HepG2 (cell line): ENCODE data around the gene PC. TPM values are rescaled to one million over a fixed set of nuclear protein-coding genes. Genes with fewer than 3 reads are reported as not detected.

Experiments used
- ARNT2 ChIP-seq: sonication (generic); formaldehyde crosslinking; IDR thresholded peaks from 2 replicates; pipeline ENCODE4 v1.8.0; 2022; ENCODE audit warnings: mild to moderate bottlenecking, low read depth, missing genetic modification reagents, moderate library complexity
- HMGXB3 ChIP-seq: sonication (generic); formaldehyde crosslinking; IDR thresholded peaks from 2 replicates; pipeline ENCODE4 v1.4.0; 2020; ENCODE audit warnings: missing genetic modification reagents, borderline replicate concordance
- IRX3 ChIP-seq: sonication (generic); formaldehyde crosslinking; IDR thresholded peaks from 2 replicates; pipeline ENCODE4 v1.8.1; 2023; ENCODE audit warnings: mild to moderate bottlenecking, low read depth, missing genetic modification reagents, borderline replicate concordance
- ISL2 ChIP-seq: sonication (generic); formaldehyde crosslinking; IDR thresholded peaks from 2 replicates; pipeline ENCODE4 v1.5.0; 2020; ENCODE audit warnings: missing genetic modification reagents
- KLF12 ChIP-seq: sonication (generic); formaldehyde crosslinking; IDR thresholded peaks from 2 replicates; pipeline ENCODE4 v1.4.0; 2020; ENCODE audit warnings: missing genetic modification reagents, borderline replicate concordance
- MLXIP ChIP-seq: sonication (generic); formaldehyde crosslinking; IDR thresholded peaks from 2 replicates; pipeline ENCODE4 v1.9.0; 2021; ENCODE audit warnings: missing genetic modification reagents, borderline replicate concordance
- NFATC3 ChIP-seq: sonication (generic); formaldehyde crosslinking; IDR thresholded peaks from 2 replicates; pipeline ENCODE4 v1.5.1; 2020; ENCODE audit warnings: mild to moderate bottlenecking, missing genetic modification reagents
- PRMT3 ChIP-seq: sonication (generic); formaldehyde crosslinking; IDR thresholded peaks from 2 replicates; pipeline ENCODE4 v1.8.1; 2022; ENCODE audit warnings: low read depth, mild to moderate bottlenecking, moderate library complexity, missing genetic modification reagents, borderline replicate concordance
- RARG ChIP-seq: sonication (generic); formaldehyde crosslinking; IDR thresholded peaks from 2 replicates; pipeline ENCODE4 v1.4.0; 2020; ENCODE audit warnings: low read depth, mild to moderate bottlenecking, missing genetic modification reagents
- RELA ChIP-seq: sonication (generic); formaldehyde crosslinking; IDR thresholded peaks from 2 replicates; pipeline ENCODE4 v1.4.0; 2020; ENCODE audit warnings: missing genetic modification reagents
- SP1 ChIP-seq, 2 experiments: fragments of 450-650 bp in 1 of 2; sonication (generic) in 1 of 2; formaldehyde crosslinking in 1 of 2; IDR thresholded peaks; 2 replicates each; pipeline versions ENCODE4 v1.4.0 to v1.6.1; 2016 to 2020; ENCODE audit warnings: missing genetic modification reagents in 1 of 2
- TAF15 ChIP-seq: fragments of 200-400 bp; formaldehyde crosslinking; IDR thresholded peaks from one replicate; pipeline ENCODE4 v1.6.1; 2018; ENCODE audit warnings: mild to moderate bottlenecking, low read depth, low read length; ENCODE audit not compliant: poor library complexity, severe bottlenecking
- TERF1 ChIP-seq: sonication (generic); formaldehyde crosslinking; IDR thresholded peaks from 2 replicates; pipeline ENCODE4 v1.8.0; 2022; ENCODE audit warnings: mild to moderate bottlenecking, missing genetic modification reagents, moderate library complexity
- ZNF274 ChIP-seq: sonication (generic); formaldehyde crosslinking; IDR thresholded peaks from 2 replicates; pipeline ENCODE4 v1.5.1; 2020; ENCODE audit warnings: mild to moderate bottlenecking, missing genetic modification reagents
- ZZZ3 ChIP-seq: sonication (generic); formaldehyde crosslinking; IDR thresholded peaks from 2 replicates; pipeline ENCODE4 v1.4.0; 2020; ENCODE audit warnings: missing genetic modification reagents, mild to moderate bottlenecking, borderline replicate concordance
- polyA plus RNA-seq, 8 experiments: library from polyadenylated mRNA; depleted of rRNA in 3 of 8; stranded (reverse) in 7 of 8; unstranded in 1 of 8; fragments of >200 nt; fragmentation: Illumina TruSeq in 4 of 8; extraction: Trizol in 4 of 8; gene quantifications; 2 replicates each; pipeline versions ENCODE4 v1.2.1 to v1.2.3, GENCODE V29; 2011 to 2016; ENCODE audit warnings: low read depth in 4 of 8, missing spikeins in 1 of 8, mixed read lengths in 1 of 8; ENCODE audit not compliant: insufficient read depth in 1 of 8
- total RNA-seq, 5 experiments: library from RNA; depleted of rRNA; stranded (reverse); fragments of >200 nt; fragmentation: Illumina TruSeq; extraction: Trizol; gene quantifications; 2 replicates each; pipeline ENCODE4 v1.2.3, GENCODE V29; 2016; ENCODE audit warnings: low read depth in 1 of 5
- TF ChIP-seq, protein P1 (sequence below): sonication (generic); formaldehyde crosslinking; IDR thresholded peaks from 2 replicates; pipeline ENCODE4 v1.8.1; 2023; ENCODE audit warnings: mild to moderate bottlenecking, moderate library complexity, missing genetic modification reagents
- TF ChIP-seq, protein P2 (sequence below): sonication (generic); formaldehyde crosslinking; IDR thresholded peaks from 2 replicates; pipeline ENCODE4 v1.4.0; 2020; ENCODE audit warnings: missing genetic modification reagents

The PC gene
- total and polyA plus RNA-seq, 2 of the 13 experiments (the other 11 are each of a cell fraction or from before 2014, with no cell fraction given), result 29.0 to 39.0 TPM

- TF ChIP-seq HMGXB3 (CRISPR knock-in tag) (no peak), ZNF274 (no peak), TERF1 (no peak), RARG (CRISPR knock-in tag) (no peak), SP1 (IDR thresholded peaks at IDR 0.05) (no peak), SP1 (CRISPR knock-in tag; IDR thresholded peaks at IDR 0.05) (no peak), ARNT2 (CRISPR knock-in tag) (no peak), TAF15 (no peak), ZZZ3 (CRISPR knock-in tag) (no peak), IRX3 (no peak), RELA (no peak), MLXIP (CRISPR knock-in tag) (no peak), NFATC3 (CRISPR knock-in tag) (no peak), ISL2 (CRISPR knock-in tag) (no peak), PRMT3 (CRISPR knock-in tag) (no peak), KLF12 (no peak)
- TF ChIP-seq, protein P1, sequence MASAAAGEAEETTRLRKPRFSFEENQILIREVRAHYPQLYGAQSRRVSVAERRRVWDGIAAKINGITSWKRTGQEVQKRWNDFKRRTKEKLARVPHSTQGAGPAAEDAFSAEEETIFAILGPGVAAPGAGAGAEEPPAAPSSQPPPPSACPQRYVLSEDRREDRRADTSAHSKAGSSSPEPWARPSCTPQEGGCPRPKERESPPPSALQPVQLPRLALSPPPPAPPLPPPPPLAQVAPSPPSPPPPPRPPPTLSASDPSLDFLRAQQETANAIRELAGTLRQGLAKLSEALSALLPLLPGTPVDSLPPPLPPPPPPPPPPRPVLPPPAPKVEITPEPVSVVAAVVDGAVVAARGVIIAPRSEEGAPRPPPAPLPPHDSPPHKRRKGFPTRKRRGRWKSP (CRISPR knock-in tag), result no peak
- TF ChIP-seq, protein P2, sequence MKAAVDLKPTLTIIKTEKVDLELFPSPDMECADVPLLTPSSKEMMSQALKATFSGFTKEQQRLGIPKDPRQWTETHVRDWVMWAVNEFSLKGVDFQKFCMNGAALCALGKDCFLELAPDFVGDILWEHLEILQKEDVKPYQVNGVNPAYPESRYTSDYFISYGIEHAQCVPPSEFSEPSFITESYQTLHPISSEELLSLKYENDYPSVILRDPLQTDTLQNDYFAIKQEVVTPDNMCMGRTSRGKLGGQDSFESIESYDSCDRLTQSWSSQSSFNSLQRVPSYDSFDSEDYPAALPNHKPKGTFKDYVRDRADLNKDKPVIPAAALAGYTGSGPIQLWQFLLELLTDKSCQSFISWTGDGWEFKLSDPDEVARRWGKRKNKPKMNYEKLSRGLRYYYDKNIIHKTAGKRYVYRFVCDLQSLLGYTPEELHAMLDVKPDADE (CRISPR knock-in tag), result no peak
Measured at GRCh38 chr11:66891851-66892660, 66.1 kb downstream of the PC start (continued).
